Mesendoderm (in vitro differentiated cells): Measurements from ENCODE around the gene EGR4.
A peak's percentile ranks its signal among the peaks of the same experiment; 100 is the strongest.

Experiments used
- DNase-seq: peaks from one replicate; pipeline ENCODE4 v3.0.0; 2013
- H2AK5ac ChIP-seq: 2 replicates; pipeline ENCODE4 v1.6.1; 2013; ENCODE audit warnings: low read length, inconsistent platforms
- H2BK120ac ChIP-seq: 2 replicates; pipeline ENCODE4 v1.6.1; 2013; ENCODE audit warnings: low read depth, mild to moderate bottlenecking, low read length, moderate library complexity, mixed read lengths
- H2BK15ac ChIP-seq: replicated peaks from 2 replicates; pipeline ENCODE4 v1.6.1; 2013; ENCODE audit warnings: low read depth, mild to moderate bottlenecking, moderate library complexity
- H2BK5ac ChIP-seq: 2 replicates; pipeline ENCODE4 v1.6.1; 2013; ENCODE audit warnings: low read length, inconsistent platforms
- H3K18ac ChIP-seq: 2 replicates; pipeline ENCODE4 v1.6.1; 2013; ENCODE audit warnings: mild to moderate bottlenecking, low read length, mixed read lengths
- H3K23ac ChIP-seq: one replicate; pipeline ENCODE4 v1.6.1; 2013; ENCODE audit warnings: low read length
- H3K27ac ChIP-seq: 2 replicates; pipeline ENCODE4 v1.5.1; 2013; ENCODE audit warnings: low read depth, mild to moderate bottlenecking, inconsistent platforms, low read length, moderate library complexity
- H3K27me3 ChIP-seq: 2 replicates; pipeline ENCODE4 v1.6.1; 2013; ENCODE audit warnings: low read length, control low read depth, mild to moderate bottlenecking, inconsistent platforms; ENCODE audit not compliant: insufficient read depth, poor library complexity
- H3K36me3 ChIP-seq: 2 replicates; pipeline ENCODE4 v1.6.1; 2013; ENCODE audit warnings: low read length, inconsistent platforms; ENCODE audit not compliant: control insufficient read depth, insufficient read depth
- H3K4ac ChIP-seq: one replicate; pipeline ENCODE4 v1.6.1; 2013; ENCODE audit warnings: low read depth, mild to moderate bottlenecking, low read length, moderate library complexity
- H3K4me1 ChIP-seq: 2 replicates; pipeline ENCODE4 v1.6.1; 2013; ENCODE audit warnings: low read depth, low read length, inconsistent platforms; ENCODE audit not compliant: control insufficient read depth
- H3K4me2 ChIP-seq: 2 replicates; pipeline ENCODE4 v1.6.1; 2013; ENCODE audit warnings: low read length
- H3K4me3 ChIP-seq: 2 replicates; pipeline ENCODE4 v1.5.1; 2013; ENCODE audit warnings: mild to moderate bottlenecking, low read length
- H3K56ac ChIP-seq: one replicate; pipeline ENCODE4 v1.6.1; 2013; ENCODE audit warnings: low read length
- H3K79me1 ChIP-seq: 2 replicates; pipeline ENCODE4 v1.6.1; 2013; ENCODE audit warnings: low read length, inconsistent platforms
- H3K79me2 ChIP-seq: 2 replicates; pipeline ENCODE4 v1.6.1; 2013; ENCODE audit warnings: mild to moderate bottlenecking, low read length; ENCODE audit not compliant: control insufficient read depth, insufficient read depth
- H3K9ac ChIP-seq: 2 replicates; pipeline ENCODE4 v1.6.1; 2013; ENCODE audit warnings: low read length, inconsistent platforms
- H4K5ac ChIP-seq: one replicate; pipeline ENCODE4 v1.6.1; 2013; ENCODE audit warnings: low read length
- H4K8ac ChIP-seq: one replicate; pipeline ENCODE4 v1.6.1; 2013; ENCODE audit warnings: low read depth, mild to moderate bottlenecking, control low read depth, low read length, moderate library complexity
- WGBS: extraction: QIAGEN DNeasy Blood & Tissue Kit; methylation state at CpG from one replicate; pipeline ENCODE4 v1.1.7; 2013; ENCODE audit warnings: low lambda C conversion rate, missing lambda C conversion rate; ENCODE audit not compliant: insufficient coverage; ENCODE audit errors: extremely low coverage; 5-methylcytosine and 5-hydroxymethylcytosine counted together

EGR4 gene

DNA sequence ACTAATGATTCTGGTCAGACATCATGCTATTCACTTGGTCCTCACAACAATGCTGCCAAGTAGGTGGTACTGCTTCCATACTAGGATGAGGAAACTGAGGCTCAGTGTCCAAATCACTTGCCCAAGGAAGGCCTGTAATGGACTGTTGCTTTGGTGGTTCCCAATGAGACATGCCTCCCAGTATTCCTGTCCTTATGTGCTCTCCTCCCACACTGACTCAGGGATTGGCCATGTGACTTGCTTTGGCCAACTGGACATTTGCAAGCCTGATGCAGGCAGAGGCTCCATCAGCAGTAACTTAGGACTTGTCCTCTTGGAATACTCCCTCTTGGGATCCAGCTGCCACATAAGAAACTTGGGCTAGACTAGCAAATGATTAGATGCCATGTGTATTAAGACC, 12.1 kb downstream of the EGR4 start:
- no peak overlapping the region for H3K4me2 ChIP-seq
- H3K79me2 ChIP-seq, result no peaks in the 10 kb centered on the region
- no peaks in the 10 kb centered on the region for H3K27me3 ChIP-seq
- no peak overlapping the region for H2BK5ac ChIP-seq
- H3K27ac ChIP-seq, result no peak overlapping the region
- H3K4ac ChIP-seq, result no peak overlapping the region
- no peak overlapping the region for H2BK15ac ChIP-seq
- H2AK5ac ChIP-seq, result no peak overlapping the region
- H3K36me3 ChIP-seq, result no peaks in the 10 kb centered on the region
- H3K23ac ChIP-seq, result no peak overlapping the region
- H4K8ac ChIP-seq, result no peak overlapping the region
- no peak overlapping the region for H3K4me3 ChIP-seq
- H3K9ac ChIP-seq, result no peak overlapping the region
- H4K5ac ChIP-seq, result no peak overlapping the region
- H3K4me1 ChIP-seq, result peaks cover 2% of the 10 kb centered on the region
- no peak overlapping the region for H3K56ac ChIP-seq
- H3K18ac ChIP-seq, result no peak overlapping the region
- H2BK120ac ChIP-seq, result no peak overlapping the region
- DNase-seq, result no peak
- no peaks in the 10 kb centered on the region for H3K79me1 ChIP-seq

DNA sequence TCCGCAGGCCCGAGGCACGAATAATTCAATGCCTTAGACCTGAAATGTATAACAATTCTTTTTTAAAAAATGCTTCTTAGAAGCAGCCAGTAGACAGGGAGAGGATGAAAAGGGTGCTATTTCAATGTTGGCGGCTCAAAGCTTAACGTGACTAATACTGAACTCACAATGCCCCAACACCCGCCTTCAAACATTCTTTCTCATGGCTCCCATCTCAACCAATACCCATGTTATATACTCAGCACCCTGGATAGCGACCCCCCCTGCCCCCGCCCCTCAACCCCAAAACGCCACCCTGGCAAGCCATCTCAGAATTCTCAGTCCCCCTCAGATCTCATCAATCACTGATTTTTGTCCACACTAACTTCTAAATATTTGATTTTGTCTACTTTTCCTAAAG, 13.5 kb downstream of the EGR4 start:
- H3K4me3 ChIP-seq, result no peak overlapping the region
- no peak overlapping the region for H3K4me2 ChIP-seq
- no peak overlapping the region for H3K18ac ChIP-seq
- no CpG with 5 or more reads among the region's 9 CpGs for WGBS
- no peak overlapping the region for H4K8ac ChIP-seq
- no peak overlapping the region for H3K9ac ChIP-seq
- no peak overlapping the region for H2BK15ac ChIP-seq
- no peaks in the 10 kb centered on the region for H3K27me3 ChIP-seq
- H3K4ac ChIP-seq, result no peak overlapping the region
- no peak overlapping the region for H2AK5ac ChIP-seq
- no peak for DNase-seq
- no peak overlapping the region for H2BK5ac ChIP-seq
- no peak overlapping the region for H3K27ac ChIP-seq
- no peak overlapping the region for H3K23ac ChIP-seq
- no peaks in the 10 kb centered on the region for H3K36me3 ChIP-seq
- H3K79me2 ChIP-seq, result no peaks in the 10 kb centered on the region
- no peak overlapping the region for H4K5ac ChIP-seq
- H3K56ac ChIP-seq, result no peak overlapping the region
- no peak overlapping the region for H2BK120ac ChIP-seq
- no peaks in the 10 kb centered on the region for H3K79me1 ChIP-seq
- H3K4me1 ChIP-seq, result peaks cover 2% of the 10 kb centered on the region

DNA sequence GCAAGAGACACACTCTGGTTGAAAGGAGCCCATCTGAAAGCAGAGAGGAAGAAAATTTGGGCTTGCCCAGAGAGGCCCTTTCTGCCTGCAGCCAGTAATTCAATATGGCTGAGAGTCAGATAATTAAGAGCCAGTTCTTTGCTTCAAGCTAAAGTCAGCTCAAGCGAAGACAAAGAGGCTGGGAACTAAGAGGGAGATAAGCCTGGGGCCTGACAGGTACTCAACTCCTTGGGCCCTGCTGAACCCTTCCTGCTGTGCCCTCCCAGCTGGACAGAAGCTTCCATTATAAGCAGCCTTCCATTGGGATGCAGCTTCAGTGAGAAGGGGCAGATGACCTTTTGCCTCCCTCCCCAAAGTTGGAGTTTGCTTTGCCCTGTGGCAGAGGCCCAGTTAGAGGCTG, 21.1 kb downstream of the EGR4 start:
- peaks cover 13% of the 10 kb centered on the region for H3K27me3 ChIP-seq
- H3K4me2 ChIP-seq, result no peak overlapping the region
- no peak overlapping the region for H4K5ac ChIP-seq
- no peak overlapping the region for H3K18ac ChIP-seq
- H3K23ac ChIP-seq, result no peak overlapping the region
- no peak overlapping the region for H4K8ac ChIP-seq
- no peak overlapping the region for H3K27ac ChIP-seq
- H2BK15ac ChIP-seq, result no peak overlapping the region
- H3K56ac ChIP-seq, result no peak overlapping the region
- WGBS, result no CpG with 5 or more reads among the region's 1 CpG
- no peaks in the 10 kb centered on the region for H3K79me1 ChIP-seq
- H3K36me3 ChIP-seq, result no peaks in the 10 kb centered on the region
- no peaks in the 10 kb centered on the region for H3K4me1 ChIP-seq
- no peak overlapping the region for H2BK5ac ChIP-seq
- no peak overlapping the region for H3K4me3 ChIP-seq
- no peak overlapping the region for H3K4ac ChIP-seq
- H3K79me2 ChIP-seq, result no peaks in the 10 kb centered on the region
- no peak overlapping the region for H2AK5ac ChIP-seq
- no peak for DNase-seq
- H2BK120ac ChIP-seq, result no peak overlapping the region
- no peak overlapping the region for H3K9ac ChIP-seq

DNA sequence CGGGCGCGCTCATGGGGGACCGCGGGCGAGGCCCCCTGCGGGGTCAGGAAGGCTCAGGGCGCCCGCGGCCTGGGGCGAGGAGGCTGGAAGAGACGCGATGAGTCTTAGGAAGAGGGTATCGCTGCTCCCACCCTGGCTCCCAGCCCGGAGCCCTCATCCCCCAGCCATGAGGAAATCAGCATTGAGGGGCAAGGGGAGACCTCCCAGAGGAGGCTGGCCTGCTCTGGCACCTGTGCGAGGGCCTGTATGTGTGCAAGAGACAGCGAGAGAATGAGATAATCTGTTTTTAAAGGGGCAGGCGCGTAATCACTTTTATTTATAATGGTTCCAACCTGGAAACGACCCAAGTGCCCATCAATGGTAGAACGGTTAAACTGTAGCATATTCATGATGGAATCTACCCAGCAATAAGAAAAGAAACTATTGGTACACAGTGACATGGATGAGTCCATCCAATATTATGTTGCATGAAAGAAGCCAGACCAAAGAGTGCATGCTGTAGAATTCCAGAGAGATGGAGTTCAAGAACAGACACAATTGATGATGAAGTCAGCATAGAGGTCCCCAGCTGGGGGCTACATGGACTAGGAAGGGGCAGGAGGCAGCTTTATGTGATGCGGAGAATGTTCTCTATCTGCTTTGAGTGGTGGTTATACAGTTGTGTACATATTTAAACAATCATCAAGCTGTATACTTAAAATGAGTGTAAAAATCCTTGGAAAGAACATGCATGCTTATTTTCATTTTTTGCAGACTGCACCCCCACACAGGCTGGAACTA, 23.5 kb downstream of the EGR4 start:
- H3K27me3 ChIP-seq, result peaks cover 13% of the 10 kb centered on the region
- no peaks in the 10 kb centered on the region for H3K36me3 ChIP-seq
- WGBS, result no CpG with 5 or more reads among the region's 22 CpGs
- H3K18ac ChIP-seq, result no peak overlapping the region
- no peaks in the 10 kb centered on the region for H3K4me1 ChIP-seq
- no peak overlapping the region for H4K8ac ChIP-seq
- no peak overlapping the region for H3K4ac ChIP-seq
- H2AK5ac ChIP-seq, result no peak overlapping the region
- H3K56ac ChIP-seq, result no peak overlapping the region
- no peak overlapping the region for H2BK120ac ChIP-seq
- no peak overlapping the region for H3K23ac ChIP-seq
- no peak overlapping the region for H2BK5ac ChIP-seq
- H3K27ac ChIP-seq, result no peak overlapping the region
- H3K4me3 ChIP-seq, result no peak overlapping the region
- no peak overlapping the region for H4K5ac ChIP-seq
- no peak overlapping the region for H2BK15ac ChIP-seq
- no peaks in the 10 kb centered on the region for H3K79me2 ChIP-seq
- H3K4me2 ChIP-seq, result peak overlapping the region; percentile 39
- H3K9ac ChIP-seq, result peak overlapping the region; percentile 29
- H3K79me1 ChIP-seq, result no peaks in the 10 kb centered on the region
- no peak for DNase-seq

GRCh38 chr2:73268830-73269685, 24.3 kb downstream of the EGR4 start:
- Histone ChIP-seq H2BK15ac (no peak overlapping the region), H3K27me3 (peaks cover 13% of the 10 kb centered on the region), H3K4ac (no peak overlapping the region), H3K27ac (no peak overlapping the region), H3K79me2 (no peaks in the 10 kb centered on the region), H2BK120ac (no peak overlapping the region), H3K79me1 (no peaks in the 10 kb centered on the region), H2AK5ac (no peak overlapping the region), H3K23ac (no peak overlapping the region), H4K8ac (no peak overlapping the region), H3K18ac (no peak overlapping the region), H3K56ac (peak overlapping the region; percentile 69), H3K4me1 (no peaks in the 10 kb centered on the region), H4K5ac (no peak overlapping the region), H3K9ac (peak overlapping the region; percentile 32), H3K4me3 (no peak overlapping the region), H2BK5ac (no peak overlapping the region), H3K36me3 (no peaks in the 10 kb centered on the region), H3K4me2 (peak overlapping the region; percentile 39)
- WGBS, result no CpG with 5 or more reads among the region's 113 CpGs
- DNase-seq, result peak; percentile 82
